Activated CD4-positive, alpha-beta T cell treated with anti-CD3 and anti-CD28 coated beads, Interleukin-2, amount 50 U/mL, for 16 hours (primary cell): Measurements from ENCODE around the gene CCDC106.
A peak's percentile ranks its signal among the peaks of the same experiment; 100 is the strongest.

Experiments used
- DNase-seq: peaks from one replicate; pipeline ENCODE4 v3.0.0-alpha.2; 2020

CCDC106 gene

DNA sequence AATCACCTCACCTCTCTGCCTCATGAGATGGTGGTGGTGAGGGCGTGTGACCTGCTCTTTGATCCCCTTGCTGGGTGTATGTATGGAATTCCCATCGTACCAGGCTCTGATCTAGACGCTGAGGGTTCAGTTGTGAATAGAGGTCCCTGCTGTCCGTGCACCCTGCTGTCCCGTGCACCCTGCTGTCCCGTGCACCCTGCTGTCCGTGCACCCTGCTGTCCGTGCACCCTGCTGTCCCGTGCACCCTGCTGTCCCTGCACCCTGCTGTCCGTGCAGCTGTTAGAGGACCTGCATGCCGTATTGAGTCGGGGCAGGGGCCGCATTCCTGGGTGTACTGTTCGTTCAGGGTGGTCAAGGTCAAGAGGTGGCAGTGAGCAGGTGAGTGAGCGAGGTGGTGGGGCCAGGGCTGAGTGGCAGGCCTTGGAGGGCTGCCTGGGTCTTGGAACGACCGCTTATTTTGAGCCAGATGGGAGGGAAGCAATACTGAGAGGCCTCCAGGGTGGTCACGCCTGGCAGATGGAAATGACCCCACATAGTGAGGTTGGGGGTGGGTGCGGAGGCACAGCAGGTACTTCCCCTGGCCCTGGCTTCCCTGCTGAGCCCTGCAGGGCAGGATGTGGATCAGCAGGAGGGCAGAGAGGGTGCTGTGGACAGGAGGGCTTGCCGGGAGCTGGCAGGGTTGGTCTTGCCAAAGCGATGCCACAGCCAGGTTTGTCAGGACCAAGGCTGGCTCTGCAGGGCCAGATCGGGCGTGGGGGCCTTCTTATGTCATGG lies 22.5 kb downstream of the CCDC106 start:
- DNase-seq = no peak

DNA sequence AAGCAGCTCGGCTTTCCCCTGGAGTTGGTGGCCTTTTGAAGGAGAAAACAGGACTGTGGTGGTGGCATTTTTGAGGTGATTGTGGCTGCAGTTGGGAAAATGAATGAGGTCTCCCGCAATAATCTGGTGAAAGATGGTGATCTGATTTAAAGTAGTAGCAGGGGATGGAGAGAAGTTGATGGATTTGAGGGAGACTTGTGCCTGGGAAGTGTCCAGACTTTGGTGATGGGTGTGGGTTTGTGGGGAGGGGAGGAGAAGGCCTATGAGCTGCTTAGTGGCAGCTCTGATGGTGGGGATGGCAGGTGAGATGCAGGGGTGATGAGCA lies 23.0 kb downstream of the CCDC106 start:
- no peak for DNase-seq

DNA sequence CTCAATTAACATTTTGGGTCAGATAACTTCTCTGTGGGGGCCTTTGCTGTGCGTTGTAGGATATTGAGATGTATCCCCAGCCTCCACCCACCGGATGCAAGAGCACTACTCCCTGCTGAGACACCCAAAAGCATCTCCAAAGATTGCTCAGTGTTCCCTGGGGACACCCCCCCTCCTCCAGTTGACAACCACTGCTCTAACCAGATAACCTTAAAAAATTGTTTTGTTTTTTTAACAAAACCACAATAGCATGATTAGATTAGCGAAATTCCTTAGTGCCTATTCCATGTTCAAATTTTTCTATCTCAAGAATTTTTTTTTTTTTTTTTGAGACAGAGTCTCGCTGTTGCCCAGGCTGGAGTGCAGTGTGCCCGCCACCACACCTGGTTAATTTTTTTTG lies 24.4 kb downstream of the CCDC106 start:
- no peak for DNase-seq

DNA sequence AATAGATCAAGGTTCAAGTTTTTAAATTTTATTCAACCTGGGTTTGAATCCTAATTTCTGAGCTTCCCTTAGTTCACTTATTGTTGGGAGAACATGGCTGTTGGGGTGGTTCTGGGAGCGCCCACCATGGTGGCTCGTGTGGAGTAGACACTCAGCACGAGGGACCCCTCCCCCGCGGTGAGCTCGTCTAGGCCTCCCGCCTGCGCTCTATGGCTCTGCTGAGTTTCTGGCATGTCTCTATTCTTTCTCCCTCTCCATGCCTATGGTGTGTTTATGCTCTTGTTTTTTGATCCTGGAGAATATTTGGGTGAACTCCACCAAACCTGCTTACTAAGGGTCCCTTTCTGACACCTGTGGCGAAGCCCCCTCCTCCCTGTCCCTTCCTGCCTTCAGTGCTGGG lies 25.5 kb downstream of the CCDC106 start:
- no peak for DNase-seq

DNA sequence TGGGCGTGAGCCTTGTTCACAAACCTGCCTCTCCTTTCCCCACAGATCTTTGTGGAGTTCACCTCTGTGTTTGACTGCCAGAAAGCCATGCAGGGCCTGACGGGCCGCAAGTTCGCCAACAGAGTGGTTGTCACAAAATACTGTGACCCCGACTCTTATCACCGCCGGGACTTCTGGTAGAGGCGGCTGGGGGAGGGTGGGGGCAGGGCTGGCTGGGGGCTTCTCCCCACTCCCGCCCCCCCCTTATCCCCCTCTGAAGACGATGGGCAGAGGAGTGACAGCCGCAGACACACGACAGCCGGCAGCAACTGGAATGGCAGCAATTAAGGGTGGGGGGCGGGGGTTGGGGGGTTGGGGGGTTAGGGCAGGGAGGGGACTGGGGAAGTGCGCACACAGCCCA lies 25.9 kb downstream of the CCDC106 start:
- DNase-seq = no peak

DNA sequence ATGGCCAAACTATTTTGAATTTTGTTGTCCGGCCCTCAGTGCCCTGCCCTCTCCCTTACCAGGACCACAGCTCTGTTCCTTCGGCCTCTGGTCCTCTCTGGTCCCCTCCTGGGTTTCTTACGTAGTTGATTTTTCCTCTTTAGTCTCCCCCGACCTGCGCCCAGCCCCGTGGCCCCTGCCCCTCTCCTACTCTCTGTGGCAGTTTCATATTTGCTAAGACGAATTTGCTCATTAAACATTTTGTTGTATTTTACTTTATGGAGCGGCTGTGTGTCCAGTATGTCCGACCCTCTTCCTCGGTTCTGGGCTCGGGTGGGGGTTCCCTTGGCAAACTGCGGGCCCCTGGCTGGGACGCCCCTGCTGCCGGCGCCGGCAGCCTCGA lies 26.4 kb downstream of the CCDC106 start:
- no peak for DNase-seq

DNA sequence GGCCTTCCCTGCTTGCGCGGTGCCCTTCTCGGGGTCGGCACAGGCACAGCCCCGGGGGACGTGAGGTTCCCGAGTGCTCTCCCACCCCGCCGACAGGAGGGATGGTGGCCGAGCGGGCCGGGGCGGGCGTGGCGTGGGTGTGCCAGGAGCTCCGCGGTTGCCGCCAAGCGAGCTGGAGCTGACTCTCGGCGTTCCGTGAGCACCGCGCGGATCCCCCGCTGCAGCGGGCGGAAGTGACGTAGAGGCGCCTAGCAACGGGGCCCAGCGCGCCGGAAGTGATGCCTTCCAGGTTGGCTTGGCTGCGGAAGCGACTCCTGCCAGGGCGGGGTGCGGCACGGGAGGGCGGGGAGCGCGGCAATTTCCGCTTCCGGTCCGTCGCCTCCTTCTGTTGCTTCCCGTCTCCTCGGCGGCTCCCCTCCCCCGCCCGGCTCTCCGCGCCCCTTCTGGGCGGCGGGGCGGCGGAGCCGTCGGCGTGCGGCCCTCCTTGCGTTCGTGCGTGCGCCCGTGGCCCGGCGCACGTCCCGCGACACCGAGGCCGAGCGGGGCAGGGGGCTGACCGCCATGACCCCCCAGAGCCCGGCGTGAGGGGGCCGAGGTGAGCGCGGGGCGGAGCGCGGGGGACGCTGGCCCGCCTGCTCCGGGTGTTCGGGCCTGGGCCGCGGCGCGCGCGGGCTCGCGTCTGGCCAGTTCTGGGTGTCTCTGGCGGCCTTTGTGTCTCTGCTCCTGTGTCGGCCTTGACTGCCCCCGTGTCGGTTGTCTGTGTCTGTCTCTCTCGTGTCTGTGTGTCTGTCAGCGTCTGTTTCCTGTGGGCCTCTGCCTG lies 27.0 kb downstream of the CCDC106 start, which contains the start of gene EPN1:
EPN1 (plus strand) TSS at position 386 of the 820 bp plus-strand sequence. CDS start 3,402 bp downstream, outside the sequence.
- DNase-seq = peak; percentile 98

DNA sequence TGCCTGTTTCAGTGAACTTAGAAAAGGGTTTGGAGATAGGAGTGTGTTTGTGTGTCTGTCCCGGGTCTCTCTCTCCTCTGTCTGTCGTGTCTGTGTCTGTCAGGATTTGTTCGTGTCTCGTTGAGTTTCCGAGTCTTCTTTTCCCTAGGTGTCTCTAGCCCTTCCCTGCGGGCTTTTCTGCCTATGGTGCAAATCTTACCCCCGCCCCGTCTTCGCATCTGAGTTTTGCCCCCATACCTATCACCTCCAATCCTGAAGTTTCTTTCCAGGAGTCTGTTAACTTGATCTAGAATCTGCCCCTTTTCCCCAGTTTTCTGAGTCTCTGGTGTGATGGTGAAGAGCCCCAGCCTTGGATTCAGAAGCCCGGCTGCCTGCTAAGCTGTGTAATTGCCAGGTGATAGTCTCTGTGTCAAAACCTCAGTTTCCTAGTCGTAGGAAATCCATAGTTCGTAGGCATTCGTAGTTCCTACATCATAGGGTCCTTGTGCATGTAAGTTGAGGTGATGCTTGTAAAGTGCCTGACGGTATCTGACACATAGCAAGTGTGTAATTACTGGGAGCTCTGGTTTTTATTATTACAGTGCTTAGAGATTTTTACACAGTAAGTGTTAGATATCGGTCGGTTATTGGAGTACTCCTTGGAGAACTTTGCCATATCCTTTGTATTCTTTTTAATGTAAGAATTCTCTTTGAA lies 27.8 kb downstream of the CCDC106 start:
- DNase-seq = no peak

DNA sequence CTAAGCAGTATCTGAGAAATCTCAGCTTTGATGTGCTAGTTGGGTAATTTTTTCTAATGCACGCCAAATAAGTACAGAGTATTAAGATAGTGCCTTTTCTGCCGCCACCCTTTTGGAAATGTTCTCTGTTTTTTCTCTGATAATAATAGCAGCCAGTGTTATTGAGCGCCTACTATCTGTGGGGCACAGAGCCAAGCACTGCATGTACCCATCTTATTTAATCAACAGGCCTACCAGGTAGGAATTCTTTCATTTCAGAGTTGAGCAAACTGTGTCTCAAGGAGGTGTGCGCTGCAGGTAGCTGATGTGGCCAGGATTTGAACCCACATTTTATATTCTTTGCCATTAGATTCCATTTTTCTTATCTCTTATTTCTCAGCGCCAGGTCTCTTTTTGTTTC lies 28.4 kb downstream of the CCDC106 start:
- no peak for DNase-seq

DNA sequence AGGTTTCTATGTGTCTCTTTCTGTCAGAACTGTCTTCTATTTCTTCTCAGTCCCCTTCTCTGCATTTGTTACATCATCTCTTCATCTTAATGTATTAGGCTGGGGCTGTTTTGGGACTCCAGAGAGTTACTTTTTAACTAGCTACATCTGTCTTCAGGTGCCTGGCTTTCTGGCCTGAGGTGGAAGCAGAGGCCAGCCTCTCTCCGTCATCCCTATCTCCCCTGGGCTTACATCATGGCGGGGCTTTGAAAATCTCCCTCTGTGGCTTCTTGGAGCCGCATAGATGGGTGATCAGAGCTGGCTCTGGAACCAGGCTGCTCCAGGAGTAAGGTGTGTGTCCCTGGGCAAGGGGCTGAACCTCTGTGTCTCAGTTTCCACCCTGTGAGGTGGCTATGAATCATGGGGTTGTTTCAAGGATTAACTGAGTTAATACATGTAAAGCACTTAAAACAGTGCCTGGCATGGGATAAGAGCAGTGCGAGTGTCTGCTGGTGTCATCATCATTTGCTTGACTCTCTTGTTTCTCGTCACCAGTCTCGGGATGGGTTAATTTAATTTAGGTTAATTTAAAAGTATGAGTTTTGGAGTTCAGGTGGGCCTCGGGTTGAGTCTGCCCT lies 29.0 kb downstream of the CCDC106 start:
- no peak for DNase-seq

DNA sequence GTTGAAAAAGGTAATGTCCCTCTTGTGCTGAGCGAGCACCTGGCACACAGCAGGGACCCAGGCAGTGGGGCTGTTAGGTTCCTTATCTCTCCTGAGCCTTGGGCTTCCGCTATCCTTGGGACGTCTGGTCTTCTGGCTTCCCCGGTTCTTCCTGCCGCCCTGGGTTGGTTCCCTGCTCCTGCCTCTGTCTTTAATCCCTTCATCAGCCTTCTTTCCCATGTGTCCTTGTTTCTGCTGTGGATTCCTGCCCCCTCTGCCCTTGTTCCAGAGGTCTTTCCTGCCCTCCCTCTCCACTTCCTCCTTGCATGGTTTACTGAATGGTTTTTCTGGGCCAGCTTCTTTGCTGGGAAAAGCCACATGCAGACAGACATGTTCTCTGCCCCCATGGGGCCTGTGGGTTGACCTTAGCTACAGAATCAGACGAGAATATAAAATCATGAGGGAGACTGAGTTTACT lies 29.6 kb downstream of the CCDC106 start:
- DNase-seq = no peak

DNA sequence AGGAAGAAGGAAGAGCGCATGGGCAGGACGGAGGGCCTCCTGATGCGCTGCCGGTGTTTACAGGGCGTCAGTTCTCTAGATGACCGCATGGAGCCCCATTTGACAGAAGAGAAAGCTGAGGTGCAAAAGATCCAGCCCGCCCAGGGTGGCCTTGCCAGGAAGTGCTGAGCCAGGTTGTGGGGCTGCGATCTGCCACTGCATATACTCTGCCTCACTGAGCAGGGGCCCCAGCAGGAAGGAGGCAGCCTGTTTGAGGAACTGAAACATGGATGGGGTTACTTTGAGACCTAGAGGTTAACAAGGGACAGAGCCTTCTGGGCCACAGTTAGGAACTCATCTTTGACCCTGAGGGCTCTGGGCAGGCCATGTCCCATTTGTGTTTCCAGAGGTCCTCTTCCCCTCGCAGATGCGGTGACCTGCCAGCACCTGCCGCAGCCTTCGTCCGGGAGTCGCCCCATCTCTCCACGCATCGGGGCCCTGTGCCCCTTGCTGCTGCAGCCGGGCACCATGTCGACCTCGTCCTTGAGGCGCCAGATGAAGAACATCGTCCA lies 30.2 kb downstream of the CCDC106 start:
- DNase-seq = no peak

DNA sequence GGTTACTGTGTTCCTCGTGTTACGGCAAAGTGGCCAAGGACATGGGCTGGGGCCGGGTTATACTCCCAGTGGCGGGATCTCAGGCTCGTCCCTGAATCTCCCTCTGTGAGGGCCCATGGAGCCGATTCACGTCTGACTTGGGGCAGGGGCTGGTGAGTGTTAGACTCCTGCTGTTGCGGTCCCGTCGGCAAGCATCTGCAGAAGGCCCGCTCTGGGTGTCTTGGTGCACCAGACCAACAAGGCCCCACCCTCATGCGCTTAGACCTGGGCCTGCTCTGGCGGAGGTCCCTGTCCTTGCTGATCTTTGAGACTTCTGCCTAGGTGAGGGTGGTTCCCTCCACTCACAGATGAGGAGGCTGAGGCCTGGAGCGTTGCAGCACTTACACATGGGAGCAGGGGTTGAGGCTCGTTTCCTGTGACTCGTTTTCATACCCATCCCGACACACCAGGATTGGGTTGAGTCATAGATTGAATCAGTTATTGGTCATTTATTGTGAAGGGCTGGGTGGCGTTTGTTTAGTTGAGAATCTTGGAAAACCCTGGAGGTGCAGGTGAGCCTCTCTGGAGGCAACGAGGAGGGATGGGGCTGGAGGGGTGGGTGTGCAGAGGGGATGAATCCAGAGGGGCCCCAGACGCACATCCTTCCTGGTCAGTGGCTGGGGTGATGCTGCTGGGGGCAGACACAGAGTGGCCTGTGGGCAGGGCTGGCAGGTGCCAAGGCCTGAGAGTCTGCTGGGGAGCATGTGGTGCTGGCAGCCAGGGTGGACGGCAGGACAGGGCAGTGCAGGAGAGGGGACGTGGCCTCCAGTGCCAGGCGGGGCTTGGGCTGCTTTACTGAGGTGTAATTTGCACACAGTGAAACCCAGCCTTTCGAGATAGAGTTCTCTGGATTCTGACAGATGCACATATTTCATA lies 31.6 kb downstream of the CCDC106 start:
- peak; percentile 54 for DNase-seq

DNA sequence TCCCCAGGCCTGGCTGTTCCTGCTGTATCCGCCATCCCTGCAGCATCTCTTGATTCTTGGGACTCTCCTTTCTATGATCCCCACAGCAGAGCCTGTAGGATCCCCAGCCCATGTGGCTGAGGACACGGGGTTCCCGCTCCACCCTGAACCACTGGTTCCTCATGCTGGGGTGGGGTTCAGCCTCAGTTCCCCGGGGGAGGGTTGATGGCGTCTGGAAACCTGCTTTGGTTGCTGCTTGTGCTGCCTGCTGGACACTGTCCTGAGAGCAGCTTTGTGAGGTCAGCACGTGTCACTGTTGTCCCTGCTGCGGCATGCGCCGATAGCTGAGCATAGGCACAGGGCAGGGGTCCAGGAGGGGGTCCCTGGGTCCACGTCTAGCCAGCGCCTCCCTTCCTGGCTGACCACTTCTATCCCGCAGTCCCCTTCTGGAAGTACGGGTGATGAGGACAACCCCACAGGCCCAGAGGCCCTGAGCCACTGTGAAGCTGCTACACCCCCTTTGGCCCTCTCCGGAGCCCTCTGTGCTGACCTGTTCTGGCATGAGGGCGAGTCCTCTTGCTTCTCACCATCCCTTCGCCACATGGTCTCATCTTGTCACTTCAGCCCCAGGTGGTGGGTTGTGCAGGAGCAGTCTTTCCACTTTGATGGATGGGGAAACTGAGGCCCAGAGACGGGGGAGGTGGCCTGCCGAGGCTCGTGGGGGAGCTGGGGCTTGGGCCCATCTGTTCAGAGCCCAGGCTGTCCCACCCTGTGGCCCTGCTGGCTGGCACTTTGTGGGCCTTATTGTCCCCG lies 32.5 kb downstream of the CCDC106 start:
- no peak for DNase-seq

DNA sequence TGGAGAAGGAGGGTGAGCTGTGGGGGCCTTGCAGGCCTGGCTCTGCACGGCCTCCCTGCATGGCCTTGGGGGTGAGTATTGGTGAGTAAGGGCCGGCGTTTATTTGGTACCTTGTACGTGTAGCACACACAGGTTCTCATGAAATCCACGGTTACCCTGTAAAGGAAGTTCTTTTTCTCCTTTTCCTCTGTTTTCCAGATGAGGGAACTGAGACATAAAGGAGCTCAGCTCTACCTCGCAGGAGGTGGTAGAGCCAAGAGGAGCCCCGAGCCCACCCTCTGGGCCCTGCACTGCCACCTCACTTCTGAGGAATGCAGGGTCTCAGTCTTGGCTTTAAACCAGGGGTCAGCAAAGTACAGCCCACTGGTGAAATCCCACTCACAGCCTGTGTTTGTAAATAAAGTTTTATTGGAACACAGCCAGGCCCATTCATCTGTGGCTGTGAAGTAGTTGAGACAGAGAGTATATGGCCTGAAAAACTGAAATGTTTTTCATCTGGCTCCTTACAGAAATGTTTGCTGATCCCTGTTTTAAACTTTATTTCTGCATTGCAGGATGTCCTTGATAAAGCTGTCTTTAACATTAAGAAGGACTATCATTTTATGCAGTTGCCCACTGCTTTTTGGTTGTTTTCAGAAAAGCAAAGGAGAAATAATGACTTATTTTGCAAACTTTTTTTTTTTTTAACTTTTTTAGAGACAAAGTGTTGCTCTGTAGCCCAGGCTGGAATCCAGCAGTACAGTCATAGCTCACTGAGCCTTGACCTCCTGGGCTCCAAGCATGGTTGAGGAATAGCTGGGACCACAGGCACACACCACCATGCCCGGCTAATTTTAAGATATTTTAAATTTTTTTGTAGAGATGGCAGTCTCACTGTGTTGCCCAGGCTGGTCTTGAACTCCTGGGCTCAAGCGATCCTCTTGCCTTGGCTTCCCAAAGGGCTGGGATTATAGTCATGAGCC lies 33.4 kb downstream of the CCDC106 start:
- no peak for DNase-seq

DNA sequence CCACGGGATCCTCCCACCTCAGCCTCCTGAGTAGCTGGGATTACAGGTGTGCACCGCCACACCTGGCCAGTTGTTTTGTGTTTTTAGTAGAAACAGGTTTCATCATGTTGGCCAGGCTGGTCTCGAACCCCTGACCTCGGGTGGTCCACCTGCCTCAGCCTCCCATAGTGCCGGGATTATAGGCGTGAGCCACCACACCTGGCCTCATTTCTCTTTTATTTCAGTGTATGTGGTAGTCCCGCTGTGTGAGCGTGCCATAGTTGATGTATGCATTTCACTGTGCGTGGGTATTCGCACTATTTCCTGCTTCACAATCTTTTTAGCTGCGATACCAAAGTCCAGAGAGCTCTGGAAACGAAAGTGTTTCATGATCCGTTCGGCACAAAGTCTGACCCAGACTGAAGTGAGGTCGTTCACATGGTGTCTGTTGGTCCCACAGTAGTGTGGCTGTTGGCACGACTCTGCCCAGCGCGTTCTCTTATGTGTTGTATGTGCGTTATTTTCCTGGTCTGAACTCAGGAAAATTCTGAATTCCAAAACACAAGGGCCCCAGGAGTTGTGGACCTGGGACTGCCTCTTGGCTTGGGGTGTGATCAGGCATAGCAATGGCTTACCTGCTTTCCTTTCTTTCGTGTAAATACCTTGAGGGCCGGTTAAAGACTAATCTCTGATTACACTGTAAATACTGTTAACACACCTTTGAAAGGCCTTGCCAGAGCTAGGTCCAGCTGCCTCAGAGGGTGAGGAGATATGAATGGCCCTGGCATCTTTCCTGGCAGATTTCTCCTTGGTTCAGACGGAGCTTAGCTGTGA lies 35.6 kb downstream of the CCDC106 start:
- DNase-seq = no peak

DNA sequence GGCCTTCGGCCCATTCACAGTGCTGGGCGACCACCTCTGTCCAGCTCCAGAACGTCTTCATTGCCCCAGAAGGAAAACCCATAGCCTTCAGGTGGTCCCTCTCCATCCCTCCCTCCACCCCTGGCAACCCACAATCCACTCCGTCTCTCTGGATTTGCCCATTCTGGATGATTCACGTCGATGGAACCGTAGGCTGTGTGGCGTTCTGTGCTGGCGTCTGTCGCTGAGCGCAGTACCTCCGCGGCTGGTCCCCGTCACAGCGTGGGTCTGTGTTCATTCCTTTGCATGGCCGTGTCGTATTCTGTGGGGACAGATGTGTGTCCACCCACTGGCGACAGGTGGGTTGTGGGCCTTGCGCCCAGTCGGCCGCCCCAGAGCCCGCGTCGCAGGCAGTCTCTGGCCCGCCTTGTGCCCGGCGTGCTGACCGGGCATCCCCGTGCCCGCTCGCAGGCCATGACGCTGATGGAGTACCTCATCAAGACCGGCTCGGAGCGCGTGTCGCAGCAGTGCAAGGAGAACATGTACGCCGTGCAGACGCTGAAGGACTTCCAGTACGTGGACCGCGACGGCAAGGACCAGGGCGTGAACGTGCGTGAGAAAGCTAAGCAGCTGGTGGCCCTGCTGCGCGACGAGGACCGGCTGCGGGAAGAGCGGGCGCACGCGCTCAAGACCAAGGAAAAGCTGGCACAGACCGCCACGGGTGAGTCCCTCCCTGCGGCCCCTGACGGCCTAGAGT lies 37.1 kb downstream of the CCDC106 start:
- DNase-seq = no peak

DNA sequence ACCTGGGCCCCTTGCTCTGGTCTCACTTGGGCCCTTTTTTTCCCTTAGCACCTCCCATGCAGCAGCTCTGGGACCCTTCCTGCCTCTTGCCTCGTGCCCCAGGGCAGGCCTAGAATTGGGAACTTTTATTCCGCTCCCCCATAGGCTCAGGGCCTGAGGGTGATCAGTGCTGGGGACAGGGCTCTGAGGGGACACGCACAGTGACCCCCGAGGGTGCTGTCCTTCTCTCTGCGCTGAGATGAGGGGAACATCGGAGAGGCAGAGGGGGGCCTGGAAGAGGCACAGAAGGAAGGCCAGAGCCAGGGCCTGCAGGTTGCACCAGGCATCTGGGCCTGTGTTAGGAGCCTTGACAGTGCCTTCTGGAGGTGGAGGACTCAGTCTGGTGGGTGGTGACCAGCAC lies 37.8 kb downstream of the CCDC106 start:
- DNase-seq = no peak
